BE2C (cell line): Measurements from ENCODE around the gene RRAS2.
"Not testable (repeated sequence)": the region's sequence is repeated elsewhere in the genome, so short reads cannot be mapped to it uniquely, and the experiment has no call there.

Experiments used
- DNase-seq: peaks from one replicate; pipeline ENCODE4 v3.0.0-alpha.2; 2020
- H3K27me3 ChIP-seq: fragments of 250-450 bp; sonication (Bioruptor Pico); 2 replicates; pipeline ENCODE4 v1.5.1; 2020; ENCODE audit warnings: mild to moderate bottlenecking
- H3K36me3 ChIP-seq: fragments of 250-450 bp; sonication (Bioruptor Pico); 2 replicates; pipeline ENCODE4 v1.5.1; 2020; ENCODE audit warnings: mild to moderate bottlenecking
- H3K4me1 ChIP-seq: fragments of 250-450 bp; sonication (Bioruptor Pico); 2 replicates; pipeline ENCODE4 v1.5.1; 2020
- H3K4me3 ChIP-seq: 2 replicates; pipeline ENCODE4 v1.5.1; 2011; ENCODE audit warnings: low read depth, low read length
- H3K9me3 ChIP-seq: fragments of 250-450 bp; sonication (Bioruptor Pico); 2 replicates; pipeline ENCODE4 v1.5.1; 2020
- CTCF ChIP-seq: IDR thresholded peaks from 2 replicates; pipeline ENCODE4 v1.5.1; 2012; ENCODE audit warnings: mild to moderate bottlenecking, low read depth, low read length

The RRAS2 gene

GRCh38 chr11:14347494-14347893 lies 11.5 kb downstream of the RRAS2 start:
- H3K4me3 ChIP-seq: no peak overlapping the region
- no peaks in the 10 kb centered on the region for H3K36me3 ChIP-seq
- H3K9me3 ChIP-seq: no peaks in the 10 kb centered on the region
- TF ChIP-seq CTCF: no peak
- H3K27me3 ChIP-seq: no peaks in the 10 kb centered on the region
- H3K4me1 ChIP-seq: no peaks in the 10 kb centered on the region
- no peak for DNase-seq

DNA sequence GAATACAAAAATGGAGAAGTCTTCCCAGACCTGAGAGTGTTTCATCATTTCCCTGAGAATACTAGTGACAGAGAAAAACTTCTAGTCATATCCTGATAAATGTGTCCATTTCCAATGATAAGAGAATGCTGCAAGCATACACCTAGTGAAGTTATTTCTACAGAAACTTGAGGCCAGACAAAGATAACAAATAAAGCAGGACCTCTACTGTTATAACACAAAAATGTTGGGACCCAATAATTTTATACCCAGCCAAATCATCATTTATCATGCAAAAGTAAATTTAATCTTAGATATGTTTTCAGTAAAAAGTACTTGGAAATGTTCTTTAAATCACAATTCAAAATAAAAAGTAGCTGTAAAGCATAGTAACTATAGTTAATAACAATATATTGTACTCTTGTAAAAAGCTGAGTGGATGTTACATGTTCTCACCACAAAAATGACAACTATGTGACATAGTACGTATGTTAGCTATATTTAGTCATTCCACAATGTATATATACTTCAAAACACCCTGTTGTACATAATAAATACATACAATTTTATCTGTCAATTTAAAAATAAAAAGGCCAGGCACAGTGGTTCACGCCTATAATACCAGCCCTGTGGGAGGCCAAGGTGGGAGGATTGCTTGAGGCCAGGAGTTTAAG lies 12.6 kb downstream of the RRAS2 start:
- no peaks in the 10 kb centered on the region for H3K9me3 ChIP-seq
- no peak overlapping the region for H3K4me3 ChIP-seq
- no peaks in the 10 kb centered on the region for H3K4me1 ChIP-seq
- no peaks in the 10 kb centered on the region for H3K36me3 ChIP-seq
- no peaks in the 10 kb centered on the region for H3K27me3 ChIP-seq
- DNase-seq: no peak
- TF ChIP-seq CTCF: no peak

- no peaks in the 10 kb centered on the region for H3K36me3 ChIP-seq
- H3K4me1 ChIP-seq: no peaks in the 10 kb centered on the region
- no peak overlapping the region for H3K4me3 ChIP-seq
- no peak for DNase-seq
- no peaks in the 10 kb centered on the region for H3K9me3 ChIP-seq
- H3K27me3 ChIP-seq: no peaks in the 10 kb centered on the region
- no peak for TF ChIP-seq CTCF
Observed at GRCh38 chr11:14345668-14346067, 13.3 kb downstream of the RRAS2 start.

GRCh38 chr11:14345016-14345415 lies 14.0 kb downstream of the RRAS2 start:
- H3K4me3 ChIP-seq, H3K27me3 ChIP-seq, DNase-seq, H3K36me3 ChIP-seq, H3K9me3 ChIP-seq, H3K4me1 ChIP-seq: not testable (repeated sequence)

DNA sequence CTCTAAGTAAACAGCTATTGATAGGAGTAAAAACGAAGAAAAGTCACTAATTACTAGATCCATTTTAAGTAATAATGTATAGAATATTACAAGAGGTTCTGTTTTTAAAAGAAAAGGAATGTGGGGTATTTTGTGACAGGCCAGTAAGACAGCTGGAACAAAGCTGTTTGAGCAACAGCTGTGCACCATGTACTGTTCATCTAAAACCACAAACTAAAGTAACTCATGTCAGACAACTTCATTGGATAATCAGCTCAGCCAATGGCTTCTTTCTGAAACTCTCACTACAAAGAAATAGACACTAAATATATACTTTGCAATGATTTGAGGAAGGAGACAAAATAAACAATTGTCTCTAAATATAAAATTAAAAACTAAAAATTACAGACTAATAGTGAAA lies 16.1 kb downstream of the RRAS2 start:
- H3K27me3 ChIP-seq: no peaks in the 10 kb centered on the region
- no peaks in the 10 kb centered on the region for H3K4me1 ChIP-seq
- H3K36me3 ChIP-seq: no peaks in the 10 kb centered on the region
- H3K9me3 ChIP-seq: no peaks in the 10 kb centered on the region
- no peak for DNase-seq
- no peak for TF ChIP-seq CTCF
- H3K4me3 ChIP-seq: no peak overlapping the region

DNA sequence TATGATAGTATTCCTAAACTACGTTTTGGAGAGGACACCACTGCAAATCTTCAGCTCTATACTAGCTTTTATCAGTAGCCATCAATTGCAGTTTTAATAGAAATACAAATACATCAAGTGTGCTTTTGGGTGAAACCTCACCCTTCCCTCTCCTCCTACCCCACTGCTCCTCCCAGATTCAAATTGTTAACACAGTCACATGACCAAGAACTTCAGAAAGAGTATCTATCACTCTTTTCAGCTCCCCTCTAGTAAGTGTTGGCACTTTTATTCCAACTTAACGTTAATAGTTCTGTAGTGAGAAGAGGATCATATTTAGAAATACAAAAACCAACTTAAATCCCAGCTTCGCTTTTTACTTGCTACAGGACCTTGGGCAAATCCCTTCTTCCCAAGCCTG lies 17.0 kb downstream of the RRAS2 start:
- no peak for TF ChIP-seq CTCF
- Histone ChIP-seq H3K4me3 (no peak overlapping the region), H3K9me3 (no peaks in the 10 kb centered on the region), H3K36me3 (no peaks in the 10 kb centered on the region), H3K27me3 (no peaks in the 10 kb centered on the region), H3K4me1 (no peaks in the 10 kb centered on the region)
- DNase-seq: no peak

DNA sequence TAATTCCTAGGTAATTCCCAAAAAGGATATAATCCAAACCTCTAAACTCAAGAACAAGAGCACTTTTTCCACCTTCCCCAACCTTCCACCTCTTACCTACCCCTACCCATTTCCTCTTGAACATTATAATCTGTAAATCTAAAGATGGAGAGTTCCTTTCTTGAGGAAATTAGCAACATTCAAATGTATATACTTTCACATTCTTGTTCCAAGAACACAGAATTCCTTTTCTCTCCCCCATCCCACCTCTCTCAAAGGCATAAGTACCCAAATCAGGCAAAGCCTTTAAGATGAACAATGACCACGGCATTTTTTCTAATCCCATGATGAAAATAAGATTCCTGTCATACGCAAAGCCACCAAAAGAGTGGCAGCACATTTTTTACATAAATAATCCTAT lies 18.3 kb downstream of the RRAS2 start:
- Histone ChIP-seq H3K4me1 (no peaks in the 10 kb centered on the region), H3K4me3 (no peak overlapping the region), H3K27me3 (no peaks in the 10 kb centered on the region), H3K9me3 (no peaks in the 10 kb centered on the region), H3K36me3 (no peaks in the 10 kb centered on the region)
- no peak for TF ChIP-seq CTCF
- no peak for DNase-seq
